ENCODE data around the gene ARHGAP45.

DNA sequence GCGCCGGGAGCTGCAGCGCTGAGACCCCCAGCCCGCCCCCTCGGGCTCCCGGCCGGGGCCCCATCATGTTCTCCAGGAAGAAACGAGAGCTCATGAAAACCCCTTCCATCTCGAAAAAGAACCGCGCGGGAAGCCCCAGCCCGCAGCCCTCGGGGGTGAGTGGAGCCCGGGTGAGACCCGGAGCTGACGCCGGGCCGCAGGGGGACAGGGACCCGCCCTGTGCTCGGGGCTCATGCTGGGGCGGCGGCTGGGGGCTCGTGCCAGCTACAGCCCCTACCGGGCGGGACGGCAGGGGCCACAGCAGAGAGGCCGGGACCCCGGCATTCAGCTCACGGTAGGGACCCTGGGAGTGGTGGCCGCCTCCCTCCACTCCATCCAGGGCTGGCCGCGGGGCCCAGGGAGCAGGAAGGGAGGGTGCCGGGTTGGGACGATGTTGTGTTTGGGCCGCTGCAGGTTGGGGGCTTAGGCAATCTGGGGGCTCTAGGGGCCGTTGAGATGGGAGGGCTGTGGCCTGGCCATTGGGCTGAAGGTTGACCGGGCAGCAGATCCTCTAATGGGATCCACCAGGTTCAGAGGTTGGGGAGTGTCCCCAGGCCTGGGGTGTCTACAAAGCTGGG is 482 bp downstream of the ARHGAP45 start:
- TF ChIP-seq CTCF (IDR thresholded peaks at IDR 0.05) (no peak), POLR2A (IDR thresholded peaks at IDR 0.05) (no peak), EP300 (IDR thresholded peaks at IDR 0.05) (no peak), POLR2AphosphoS5 (IDR thresholded peaks at IDR 0.05) (no peak)

All from suprapubic skin (tissue), 4 donors.